DMS 273 (cell line): ENCODE results near the gene ORM2.

Experiments
- DNase-seq: peaks from one replicate; lab custom pipeline; 2025; ENCODE audit not compliant: unreplicated experiment; lab: John Stamatoyannopoulos, UW

Gene ORM2

DNA sequence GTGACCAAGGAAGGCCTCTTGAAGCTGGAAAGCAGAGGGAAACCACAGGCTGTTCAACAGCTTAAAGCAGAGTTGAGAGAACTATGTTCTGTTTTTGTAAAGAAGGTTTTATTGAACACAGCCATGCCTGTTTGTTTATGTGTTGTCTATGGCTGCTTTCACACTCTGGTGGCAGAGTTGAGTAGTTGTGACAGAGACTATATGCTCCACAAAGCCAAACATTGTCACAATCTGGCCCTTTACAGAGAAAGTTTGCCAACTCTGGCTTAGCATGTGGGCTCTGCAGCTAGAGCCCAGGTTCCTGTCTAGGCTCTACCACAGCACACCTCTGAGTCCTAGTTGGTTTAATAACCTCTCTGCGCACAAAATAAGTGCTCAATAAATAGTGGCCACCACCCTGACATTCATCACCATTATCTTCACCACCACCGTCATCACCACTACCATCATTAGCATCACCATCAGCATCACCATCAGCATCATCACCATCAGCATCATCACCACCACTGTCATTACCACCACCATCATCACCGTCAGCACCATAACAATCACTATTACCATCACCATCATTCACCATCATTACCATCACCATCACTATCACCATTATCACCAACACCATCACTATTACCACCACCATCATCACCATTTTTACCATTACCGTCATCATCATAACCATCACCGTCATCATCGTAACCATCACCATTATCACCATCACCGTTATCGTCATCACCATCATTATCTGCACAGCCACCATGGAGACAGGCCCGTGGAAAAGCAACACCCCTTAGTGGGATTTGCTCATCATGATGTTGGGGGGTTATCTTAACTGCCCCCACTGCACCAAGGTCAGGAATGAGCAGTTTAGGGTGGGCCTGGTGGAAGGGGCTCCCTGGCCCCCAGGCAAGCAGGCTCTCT, 39.8 kb downstream of the ORM2 start:
- no peak for DNase-seq

DNA sequence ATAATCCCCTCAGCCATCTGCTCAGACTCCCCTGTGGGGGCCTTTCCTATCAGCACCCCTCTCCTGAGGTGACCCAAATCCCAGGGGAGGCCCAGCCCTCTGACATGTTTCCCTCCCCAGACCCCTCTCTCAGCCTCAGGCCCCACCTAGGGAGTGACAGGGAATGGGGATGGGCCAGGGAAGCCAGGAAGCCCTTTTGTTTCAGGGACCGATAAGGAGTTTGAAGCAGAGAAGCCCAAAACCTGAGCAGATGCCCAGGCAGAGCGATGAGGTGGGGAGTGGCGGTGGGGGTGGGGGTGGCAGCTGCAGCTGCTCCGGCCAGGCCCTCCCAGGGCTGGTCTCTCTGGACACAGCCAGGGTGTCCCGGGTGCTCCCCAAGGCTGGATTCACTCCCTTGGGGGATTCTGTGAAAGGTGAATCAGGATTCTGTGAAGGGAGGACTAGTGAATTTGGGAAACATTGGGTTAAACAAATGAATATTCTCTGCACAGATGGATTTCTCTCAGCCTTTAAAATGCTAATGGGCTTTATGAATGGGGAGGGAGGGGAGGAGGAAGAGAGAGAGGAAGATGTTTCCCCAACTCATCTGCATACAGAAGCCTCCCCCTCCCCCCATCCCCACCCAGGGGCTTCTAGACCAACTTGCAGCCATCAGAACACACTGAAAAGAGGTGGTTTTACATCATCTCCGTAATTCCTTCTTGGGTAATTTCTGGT, 40.7 kb downstream of the ORM2 start:
- peak; percentile 81 for DNase-seq

DNA sequence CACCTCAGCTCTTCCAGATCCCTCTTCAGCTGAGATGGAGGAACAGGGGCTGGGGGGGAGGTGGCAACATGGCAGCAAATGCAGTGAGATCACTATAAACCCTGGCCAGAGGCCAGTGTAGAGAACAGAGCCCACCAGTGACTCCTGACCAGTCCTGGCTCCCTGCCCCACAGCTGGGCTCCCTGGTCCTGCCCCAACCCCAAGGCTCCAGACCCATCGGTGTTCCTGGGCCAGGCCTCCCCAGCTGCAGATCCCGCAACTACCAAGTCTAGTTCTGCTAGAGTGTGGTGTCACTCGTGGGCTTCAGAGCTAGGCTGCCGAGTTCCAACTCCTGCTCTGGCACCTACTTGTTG, 41.3 kb downstream of the ORM2 start:
- DNase-seq, result peak; percentile 60

DNA sequence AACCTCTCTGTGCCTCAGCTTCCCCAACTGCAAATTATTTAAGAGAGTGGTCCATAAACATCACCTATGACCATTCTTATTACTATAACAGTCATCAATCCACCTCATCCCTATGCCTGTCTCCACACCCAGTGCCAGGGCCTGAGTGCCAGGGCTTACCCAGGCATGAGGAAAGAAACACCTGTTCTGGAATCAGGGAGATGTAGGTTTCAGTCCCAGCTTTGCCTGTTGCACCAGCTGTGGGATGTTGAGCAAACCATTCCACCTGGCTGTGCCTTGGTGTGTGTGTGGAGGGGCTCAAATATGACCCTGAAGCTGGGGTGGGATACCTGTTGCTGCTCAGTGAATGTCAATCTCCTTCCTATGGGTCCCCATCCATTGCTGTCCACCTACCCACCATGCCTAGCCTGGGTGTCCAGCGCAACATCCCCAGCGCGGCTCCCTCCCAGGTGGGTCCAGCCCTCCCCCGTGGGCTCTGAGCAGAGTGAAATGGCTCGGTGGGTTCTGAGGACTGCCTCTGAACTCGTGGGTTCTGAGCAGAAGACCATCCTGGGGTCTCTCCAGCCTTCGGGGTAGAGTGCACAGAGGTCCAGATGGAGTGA, 41.8 kb downstream of the ORM2 start:
- peak; percentile 36 for DNase-seq

DNA sequence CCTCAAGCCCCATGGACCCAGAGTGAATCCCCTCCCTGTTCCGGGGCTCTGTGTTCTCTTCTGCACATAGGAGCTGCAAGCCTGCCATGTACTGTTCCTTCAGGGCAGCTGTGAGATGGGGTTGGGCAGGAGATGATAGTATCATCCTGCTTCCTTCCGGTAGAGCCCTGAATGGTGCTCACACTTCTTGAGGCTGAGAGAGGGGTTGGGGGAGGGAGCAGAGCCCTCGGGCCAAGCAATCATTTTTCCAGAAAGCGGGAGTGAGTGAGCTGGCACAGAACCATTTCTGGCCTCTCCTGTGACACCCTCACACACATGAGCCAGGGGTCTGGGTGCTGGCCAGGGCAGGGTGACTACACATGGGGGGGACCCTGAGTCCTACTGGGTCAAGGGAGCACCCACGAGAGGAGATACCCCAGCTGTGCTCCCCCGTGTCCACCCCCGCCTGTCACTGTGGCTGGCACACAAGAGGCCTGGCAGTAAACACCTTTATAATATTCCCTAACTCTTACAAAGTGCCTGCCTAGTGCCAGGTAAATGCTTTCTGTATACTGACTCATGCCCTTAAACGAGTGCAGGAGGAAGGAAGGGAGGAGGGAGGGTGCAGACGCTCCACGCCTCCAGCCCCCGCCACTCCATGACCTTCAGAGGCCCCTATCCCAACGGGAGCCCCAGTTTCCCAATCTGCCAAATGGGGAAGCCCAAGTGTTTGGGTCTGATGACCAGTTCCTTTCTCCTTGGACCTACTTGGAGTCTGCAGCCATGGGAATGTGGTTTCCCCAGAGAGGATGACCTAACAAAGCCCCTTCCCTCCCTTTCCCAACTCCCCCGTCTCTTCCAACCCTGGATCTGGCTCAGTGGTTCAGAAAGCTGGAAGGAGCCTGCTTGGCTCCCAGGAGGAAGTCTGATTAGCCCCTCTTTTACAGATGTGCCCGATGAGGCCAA, 42.6 kb downstream of the ORM2 start:
- no peak for DNase-seq

DNA sequence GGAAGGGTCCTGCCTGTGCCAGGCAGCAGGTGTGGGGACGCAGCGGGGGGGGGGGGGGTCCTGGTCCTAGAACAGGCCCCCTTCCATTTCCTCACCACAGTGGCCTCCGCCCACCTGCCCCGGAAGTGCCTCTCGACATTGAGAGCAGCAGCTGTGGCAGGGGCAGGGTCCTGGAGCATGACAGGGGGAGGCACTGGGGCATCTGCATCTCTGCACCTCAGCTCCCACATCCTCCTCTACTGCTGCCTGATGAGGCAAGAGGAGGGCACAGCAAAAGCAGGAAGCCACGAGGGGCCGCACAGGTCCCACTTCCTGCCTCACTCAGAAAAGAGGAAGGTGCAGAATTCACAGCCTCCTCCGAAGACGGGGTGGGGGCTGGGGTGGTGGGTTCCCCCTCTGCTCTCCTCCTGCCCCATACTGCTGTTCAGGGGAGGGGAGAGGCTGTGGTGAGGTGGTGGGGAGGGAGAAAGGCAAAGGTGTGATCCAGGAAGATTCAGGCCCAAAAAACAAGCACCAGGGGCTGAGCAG, 43.3 kb downstream of the ORM2 start:
- DNase-seq, result no peak

DNA sequence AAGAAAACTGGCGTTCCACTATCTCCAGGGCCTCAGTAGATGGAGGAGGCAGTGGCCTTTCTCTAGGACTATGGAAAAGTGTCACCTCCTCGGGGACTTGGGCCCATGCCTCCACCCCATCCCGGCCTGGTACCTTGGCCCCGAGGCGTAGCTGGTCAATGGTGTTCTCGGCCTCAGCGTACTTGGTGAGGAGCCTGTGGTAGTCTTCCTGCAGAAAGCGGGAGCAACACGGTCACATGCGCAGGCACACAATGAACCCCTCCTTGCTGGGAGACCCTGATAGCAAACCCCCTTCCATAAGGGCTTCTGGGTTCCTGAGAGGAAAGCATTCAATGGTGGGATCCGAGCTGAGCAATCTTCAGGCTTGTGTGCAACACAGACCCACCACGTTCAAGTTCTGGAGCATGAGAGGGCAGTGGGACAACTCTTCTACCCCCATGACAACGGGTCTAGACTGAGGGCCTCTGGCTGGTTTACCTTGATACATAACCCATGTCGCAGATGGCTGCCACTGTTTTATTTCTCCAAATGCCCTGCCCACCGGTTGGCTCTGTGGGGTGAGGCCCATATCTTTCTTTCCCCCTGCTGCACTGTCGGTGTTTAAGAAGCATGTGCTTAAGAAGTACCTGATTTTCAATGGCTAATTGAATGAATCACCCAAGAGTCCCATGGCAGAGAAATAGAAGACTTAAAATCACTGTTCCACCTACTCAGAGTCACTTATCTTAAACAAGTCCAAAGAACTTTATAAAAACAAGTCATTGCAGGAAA, 44.5 kb downstream of the ORM2 start:
- no peak for DNase-seq

DNA sequence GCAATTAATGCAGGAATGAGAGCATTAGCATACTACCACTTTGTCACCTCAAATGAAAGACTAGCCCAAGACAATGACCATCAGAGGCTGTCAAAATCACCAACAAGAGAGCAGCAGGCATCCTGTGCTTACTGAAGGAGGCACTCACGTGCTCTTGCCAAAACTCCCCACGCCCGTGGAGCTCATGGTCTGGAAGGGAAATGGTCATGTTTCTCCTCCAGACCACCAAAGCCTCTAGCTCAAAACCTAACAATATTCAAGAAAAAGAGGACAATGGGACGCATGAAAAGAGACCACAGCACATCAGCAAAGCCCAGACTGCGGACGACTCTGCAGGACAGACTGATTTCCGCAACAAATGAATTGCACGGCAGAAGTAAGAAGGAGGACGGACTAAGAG, 45.3 kb downstream of the ORM2 start:
- DNase-seq, result no peak

DNA sequence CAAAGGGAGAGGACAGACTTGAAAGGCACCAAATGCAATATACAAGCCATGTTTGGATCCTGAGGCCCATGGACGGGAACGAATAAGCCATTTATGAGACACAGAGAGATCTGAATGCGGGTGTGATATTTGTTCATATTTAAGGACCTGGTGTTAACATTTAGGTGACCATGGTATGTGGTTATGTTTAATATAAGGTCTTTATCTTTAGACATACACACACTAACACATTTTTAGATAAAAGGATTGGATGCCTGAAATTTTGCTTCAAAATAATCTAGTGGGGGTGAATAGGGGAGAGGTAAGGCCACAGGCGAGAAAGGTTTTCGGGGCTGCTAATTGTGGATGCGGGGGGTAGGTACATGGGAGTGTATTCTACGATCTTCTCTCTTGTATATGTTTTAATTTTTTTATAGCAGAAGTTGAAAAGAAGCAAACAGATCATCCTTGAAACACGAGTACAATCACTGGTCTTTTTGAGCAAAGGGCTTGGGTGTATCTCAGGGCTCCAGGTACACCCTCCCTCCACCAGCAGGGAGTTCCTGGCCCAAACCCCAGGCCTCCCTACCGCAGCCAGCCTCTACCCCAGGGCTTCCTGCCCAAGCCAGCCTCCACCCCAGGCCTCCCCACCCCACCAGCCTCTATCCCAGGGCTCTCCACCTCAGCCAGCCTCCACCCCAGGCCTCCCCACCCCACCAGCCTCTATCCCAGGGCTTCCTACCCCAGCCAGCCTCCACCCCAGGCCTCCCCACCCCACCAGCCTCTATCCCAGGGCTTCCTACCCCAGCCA, 45.9 kb downstream of the ORM2 start:
- no peak for DNase-seq

DNA sequence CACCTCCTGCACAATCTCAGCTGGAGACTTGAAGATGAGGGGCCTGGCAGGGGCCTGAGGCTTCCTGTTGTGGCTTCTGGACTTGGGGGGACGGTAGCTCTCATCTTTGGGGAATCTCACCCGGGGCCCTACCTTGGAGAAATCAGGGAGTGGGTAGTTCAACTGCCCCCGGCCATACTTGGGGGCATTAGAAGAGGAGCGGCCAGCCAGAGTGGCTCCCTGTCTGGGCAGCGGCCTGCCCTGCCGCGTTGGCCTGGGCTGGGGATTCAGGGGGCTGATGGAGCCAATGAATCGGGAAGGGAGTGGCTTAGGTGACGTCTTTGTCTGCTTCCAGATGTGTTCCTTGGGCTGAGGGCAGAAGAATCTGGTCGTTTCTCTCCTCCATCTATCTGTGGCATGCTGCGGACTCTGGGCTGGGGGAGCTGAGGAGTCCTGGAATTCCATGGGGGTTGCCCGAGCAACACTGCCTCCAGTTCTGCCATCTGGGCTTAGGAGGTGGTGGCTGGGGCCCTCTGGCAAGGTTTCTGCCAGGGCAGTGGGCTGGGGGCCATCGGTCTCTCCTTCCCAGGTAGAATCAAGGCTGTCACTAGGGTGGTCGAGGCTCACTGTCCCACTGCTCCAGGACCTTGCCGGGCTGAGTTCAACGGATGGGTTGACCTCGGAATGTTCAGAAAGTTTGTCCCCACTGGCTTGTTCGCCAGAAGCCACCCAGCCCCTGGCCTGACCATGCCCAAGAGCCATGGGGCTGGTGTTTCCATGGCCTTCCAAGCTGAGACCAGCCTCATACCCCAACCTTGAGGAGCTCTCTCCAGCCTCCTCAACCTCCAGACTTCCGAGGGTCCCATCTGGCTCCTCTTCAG, 47.1 kb downstream of the ORM2 start:
- no peak for DNase-seq

DNA sequence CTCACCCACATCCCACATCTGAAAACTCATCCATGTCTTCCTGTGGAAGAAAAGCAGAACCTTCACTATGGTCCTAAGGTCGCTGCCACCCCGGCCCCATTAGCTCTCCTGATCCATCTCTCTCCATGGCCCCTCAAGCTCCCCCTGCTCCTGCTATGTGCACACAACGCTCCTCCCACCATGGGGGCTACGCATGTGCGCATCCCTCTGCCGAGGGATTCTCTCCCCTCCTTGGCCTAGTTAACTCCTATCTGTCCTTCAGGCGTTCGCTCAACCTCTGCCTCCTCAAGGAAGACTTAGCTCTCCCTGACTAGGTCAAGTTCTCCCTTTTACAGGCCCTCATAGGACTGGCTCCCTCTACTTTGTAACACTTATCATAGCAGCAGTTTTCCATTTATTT, 48.3 kb downstream of the ORM2 start:
- DNase-seq, result no peak

DNA sequence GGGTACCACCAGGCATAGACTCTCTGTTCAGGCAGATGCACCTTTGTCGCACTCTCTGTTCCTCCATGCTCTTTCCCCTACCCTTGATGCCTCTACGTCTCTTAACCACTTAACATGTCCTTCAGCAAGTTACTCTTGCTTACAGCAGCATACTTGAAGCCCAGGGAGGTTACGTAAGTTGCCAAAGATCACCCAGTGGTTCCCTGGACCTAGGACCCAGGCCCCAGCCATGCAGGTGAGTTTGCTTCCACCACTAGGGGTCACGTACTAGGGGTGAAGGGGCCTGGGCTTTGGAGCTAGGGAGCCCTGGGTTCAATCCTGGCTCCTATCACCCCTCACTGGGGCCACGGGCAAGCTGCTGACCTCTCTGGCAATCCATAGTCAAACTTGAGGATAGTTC, 49.2 kb downstream of the ORM2 start:
- no peak for DNase-seq
